ENCODE data around the gene BRD2. TPM values are rescaled to one million over a fixed set of nuclear protein-coding genes. Genes with fewer than 3 reads are reported as not detected.

The BRD2 gene
- total RNA-seq, 1 experiment from 2014 or later, result 252 TPM

DNA sequence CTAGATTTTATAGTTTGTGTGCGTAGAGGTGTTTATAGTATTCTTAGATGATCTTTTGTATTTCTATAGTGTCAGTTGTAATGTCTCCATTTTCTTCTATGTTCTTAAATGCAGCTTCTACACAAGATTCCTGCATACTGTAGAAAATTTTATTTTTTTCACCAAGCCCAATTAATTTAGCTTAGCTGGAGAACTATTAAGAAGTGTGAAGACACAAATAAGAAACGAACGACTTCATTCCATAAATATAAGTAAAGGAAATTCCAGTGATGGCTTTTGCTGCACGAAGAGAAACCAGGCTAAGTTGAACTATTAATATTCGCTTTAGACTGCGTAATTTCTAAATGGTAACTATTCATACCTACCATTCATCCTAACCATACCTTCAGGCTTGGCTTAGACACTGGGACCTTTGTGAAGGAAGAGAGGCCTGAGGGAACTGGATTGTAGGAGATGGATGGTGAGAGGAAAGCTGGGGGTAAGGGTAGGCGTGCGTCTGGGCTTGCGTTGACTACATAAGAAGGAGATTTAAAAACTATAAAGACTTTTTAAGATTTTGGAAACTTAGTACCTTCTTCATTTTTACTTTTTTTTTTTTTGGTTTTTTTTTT lies 25.1 kb downstream of the BRD2 start:
- Histone ChIP-seq H2BK12ac (ENCODE audit: insufficient read length, low read depth, low read length) (no peak overlapping the region), H2BK5ac (ENCODE audit: insufficient read length, low read length) (no peak overlapping the region), H2AFZ (ENCODE audit: low read length) (no peak overlapping the region), H3K18ac (ENCODE audit: insufficient read length, low read depth, low read length) (no peak overlapping the region), H3K9ac (ENCODE audit: extremely low read depth, insufficient read length, low read length) (no peak overlapping the region), H3K23ac (ENCODE audit: insufficient read length, low read depth, low read length) (no peak overlapping the region), H3K14ac (ENCODE audit: insufficient read depth, low read length) (no peak overlapping the region), H3K27me3 (ENCODE audit: insufficient read depth, low read length) (no peaks in the 10 kb centered on the region), H3K9me3 (ENCODE audit: control insufficient read depth, low read depth, low read length) (no peaks in the 10 kb centered on the region), H3K27ac (ENCODE audit: insufficient read length, low read depth, low read length) (no peak overlapping the region), H3K4ac (ENCODE audit: low read depth, low read length) (no peak overlapping the region), H4K20me1 (ENCODE audit: control insufficient read depth, insufficient read depth, insufficient read length) (no peaks in the 10 kb centered on the region), H2BK20ac (ENCODE audit: low read depth, low read length, poor library complexity, severe bottlenecking) (no peak overlapping the region), H3K79me2 (ENCODE audit: insufficient read depth, low read length) (no peaks in the 10 kb centered on the region), H2AK5ac (ENCODE audit: insufficient read length, low read length) (no peak overlapping the region), H4K5ac (ENCODE audit: insufficient read length, low read depth, low read length) (no peak overlapping the region), H3K23me2 (ENCODE audit: insufficient read length, low read depth, low read length, poor library complexity, severe bottlenecking) (no peaks in the 10 kb centered on the region), H4K91ac (ENCODE audit: insufficient read length, low read depth, low read length) (no peak overlapping the region), H3K56ac (ENCODE audit: insufficient read length, low read depth, low read length) (no peak overlapping the region), H2BK120ac (ENCODE audit: low read depth, low read length, poor library complexity, severe bottlenecking) (no peak overlapping the region), H4K8ac (replicated peaks; ENCODE audit: insufficient read length, low read depth, low read length) (no peak overlapping the region), H3K4me2 (ENCODE audit: insufficient read depth, insufficient read length, low read length) (no peak overlapping the region), H3K79me1 (ENCODE audit: insufficient read depth, low read depth, low read length, poor library complexity, severe bottlenecking) (no peaks in the 10 kb centered on the region), H2BK15ac (ENCODE audit: low read depth, low read length) (no peak overlapping the region), H3T11ph (ENCODE audit: low read length) (no peak overlapping the region), H3K4me1 (ENCODE audit: insufficient read depth, low read length) (no peaks in the 10 kb centered on the region)
- DNase-seq, result no peak
- no peak overlapping the region for H3K4me3 Mint-ChIP-seq
- H3K27ac Mint-ChIP-seq, result peak overlapping the region in 1 of 3 experiments; percentile 36; a peak in 1 of 7 replicates
- H3K4me1 Mint-ChIP-seq, result peaks cover 0 to 1% of the 10 kb centered on the region in 2 experiments; a peak in 2 of 4 replicates
- H3K9me3 Mint-ChIP-seq, result no peaks in the 10 kb centered on the region; a peak in 2 of 5 replicates
- no CpG with 5 or more reads among the region's 9 CpGs for WGBS (ENCODE audit: extremely low coverage, insufficient read length, low lambda C conversion rate)
- TF ChIP-seq, protein P1, sequence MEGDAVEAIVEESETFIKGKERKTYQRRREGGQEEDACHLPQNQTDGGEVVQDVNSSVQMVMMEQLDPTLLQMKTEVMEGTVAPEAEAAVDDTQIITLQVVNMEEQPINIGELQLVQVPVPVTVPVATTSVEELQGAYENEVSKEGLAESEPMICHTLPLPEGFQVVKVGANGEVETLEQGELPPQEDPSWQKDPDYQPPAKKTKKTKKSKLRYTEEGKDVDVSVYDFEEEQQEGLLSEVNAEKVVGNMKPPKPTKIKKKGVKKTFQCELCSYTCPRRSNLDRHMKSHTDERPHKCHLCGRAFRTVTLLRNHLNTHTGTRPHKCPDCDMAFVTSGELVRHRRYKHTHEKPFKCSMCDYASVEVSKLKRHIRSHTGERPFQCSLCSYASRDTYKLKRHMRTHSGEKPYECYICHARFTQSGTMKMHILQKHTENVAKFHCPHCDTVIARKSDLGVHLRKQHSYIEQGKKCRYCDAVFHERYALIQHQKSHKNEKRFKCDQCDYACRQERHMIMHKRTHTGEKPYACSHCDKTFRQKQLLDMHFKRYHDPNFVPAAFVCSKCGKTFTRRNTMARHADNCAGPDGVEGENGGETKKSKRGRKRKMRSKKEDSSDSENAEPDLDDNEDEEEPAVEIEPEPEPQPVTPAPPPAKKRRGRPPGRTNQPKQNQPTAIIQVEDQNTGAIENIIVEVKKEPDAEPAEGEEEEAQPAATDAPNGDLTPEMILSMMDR (conservative IDR thresholded peaks at IDR 0.05), result no peak
- no peaks in the 10 kb centered on the region for H3K36me3 Mint-ChIP-seq (ENCODE audit: insufficient read depth in 1 of 3, low read depth in 3 of 3)
- peaks cover 15% of the 10 kb centered on the region for H3K27me3 Mint-ChIP-seq (ENCODE audit: low read depth)
